Mesothelial cell of epicardium (in vitro differentiated cells): ENCODE data around the gene PWWP2A. TPM values are rescaled to one million over a fixed set of nuclear protein-coding genes. Genes with fewer than 3 reads are reported as not detected.
"Not testable (repeated sequence)": the region's sequence is repeated elsewhere in the genome, so short reads cannot be mapped to it uniquely, and the experiment has no call there.

ENCODE experiments used
- DNase-seq, 2 experiments: peaks; one replicate each; pipeline ENCODE4 v3.0.0; 2021; ENCODE audit warnings: low spot score in 2 of 2; ENCODE audit not compliant: unreplicated experiment in 2 of 2
- H3K27ac Mint-ChIP-seq: 2 replicates; pipeline ENCODE4 v1.8.0; 2021; ENCODE audit warnings: mixed read lengths
- H3K27me3 Mint-ChIP-seq: 2 replicates; pipeline ENCODE4 v1.8.0; 2021; ENCODE audit warnings: low read depth, mixed read lengths
- H3K36me3 Mint-ChIP-seq: 2 replicates; pipeline ENCODE4 v1.8.0; 2021; ENCODE audit warnings: mixed read lengths
- H3K4me1 Mint-ChIP-seq: 2 replicates; pipeline ENCODE4 v1.8.0; 2021; ENCODE audit warnings: mixed read lengths
- H3K4me3 Mint-ChIP-seq: 2 replicates; pipeline ENCODE4 v1.8.0; 2021; ENCODE audit warnings: mild to moderate bottlenecking, moderate library complexity, mixed read lengths
- H3K9me3 Mint-ChIP-seq: 2 replicates; pipeline ENCODE4 v1.8.0; 2021; ENCODE audit warnings: mixed read lengths
- total RNA-seq: library from RNA; stranded (reverse); gene quantifications from 3 replicates; pipeline ENCODE4 v1.2.1, GENCODE V29; 2021
- TF ChIP-seq, protein P1 (sequence below): fragments of 200-600 bp; sonication (generic); IDR thresholded peaks from one replicate; pipeline ENCODE4 v1.5.0; 2021; ENCODE audit warnings: antibody characterized with exemption; ENCODE audit not compliant: unreplicated experiment

Gene PWWP2A
- total RNA-seq, 1 donor from 2014 or later, result 32.5 TPM

GRCh38 chr5:160155017-160155750, 35.9 kb upstream of the PWWP2A start:
- Mint-ChIP-seq H3K4me3 (no peak overlapping the region), H3K27me3 (no peaks in the 10 kb centered on the region), H3K27ac (no peak overlapping the region)

GRCh38 chr5:160152901-160153300, 33.7 kb upstream of the PWWP2A start:
- H3K4me1 Mint-ChIP-seq, result no peaks in the 10 kb centered on the region
- no peaks in the 10 kb centered on the region for H3K36me3 Mint-ChIP-seq
- no peak for DNase-seq

More at GRCh38 chr5:160155017-160155750, 35.9 kb upstream of the PWWP2A start:
- Mint-ChIP-seq H3K4me1 (peaks cover 3% of the 10 kb centered on the region), H3K9me3 (no peaks in the 10 kb centered on the region), H3K36me3 (no peaks in the 10 kb centered on the region)
- DNase-seq, result no peak
- TF ChIP-seq, protein P1, sequence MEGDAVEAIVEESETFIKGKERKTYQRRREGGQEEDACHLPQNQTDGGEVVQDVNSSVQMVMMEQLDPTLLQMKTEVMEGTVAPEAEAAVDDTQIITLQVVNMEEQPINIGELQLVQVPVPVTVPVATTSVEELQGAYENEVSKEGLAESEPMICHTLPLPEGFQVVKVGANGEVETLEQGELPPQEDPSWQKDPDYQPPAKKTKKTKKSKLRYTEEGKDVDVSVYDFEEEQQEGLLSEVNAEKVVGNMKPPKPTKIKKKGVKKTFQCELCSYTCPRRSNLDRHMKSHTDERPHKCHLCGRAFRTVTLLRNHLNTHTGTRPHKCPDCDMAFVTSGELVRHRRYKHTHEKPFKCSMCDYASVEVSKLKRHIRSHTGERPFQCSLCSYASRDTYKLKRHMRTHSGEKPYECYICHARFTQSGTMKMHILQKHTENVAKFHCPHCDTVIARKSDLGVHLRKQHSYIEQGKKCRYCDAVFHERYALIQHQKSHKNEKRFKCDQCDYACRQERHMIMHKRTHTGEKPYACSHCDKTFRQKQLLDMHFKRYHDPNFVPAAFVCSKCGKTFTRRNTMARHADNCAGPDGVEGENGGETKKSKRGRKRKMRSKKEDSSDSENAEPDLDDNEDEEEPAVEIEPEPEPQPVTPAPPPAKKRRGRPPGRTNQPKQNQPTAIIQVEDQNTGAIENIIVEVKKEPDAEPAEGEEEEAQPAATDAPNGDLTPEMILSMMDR, result no peak

DNA sequence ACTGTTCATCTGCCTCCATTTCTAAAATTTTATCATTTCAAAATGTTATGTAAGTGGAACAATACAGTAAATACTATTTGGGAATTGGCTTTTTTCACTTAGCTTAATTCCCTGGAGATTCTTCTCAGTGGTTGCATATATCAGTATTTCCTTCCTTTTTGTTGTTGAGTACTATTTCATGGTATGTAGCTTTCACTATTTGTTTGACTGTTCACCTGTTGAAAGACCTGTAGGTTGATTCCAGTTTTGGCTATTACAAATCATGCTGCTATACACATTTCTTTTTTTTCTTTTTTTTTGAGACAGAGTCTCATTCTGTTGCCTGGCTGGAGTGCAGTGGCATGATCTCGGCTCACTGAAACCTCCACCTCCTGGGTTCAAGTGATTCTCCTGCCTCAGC, 33.0 kb upstream of the PWWP2A start:
- no peaks in the 10 kb centered on the region for H3K27me3 Mint-ChIP-seq
- no peak for DNase-seq
- no peaks in the 10 kb centered on the region for H3K9me3 Mint-ChIP-seq
- TF ChIP-seq, protein P1, result no peak
- H3K4me1 Mint-ChIP-seq, result no peaks in the 10 kb centered on the region
- no peaks in the 10 kb centered on the region for H3K36me3 Mint-ChIP-seq
- H3K4me3 Mint-ChIP-seq, result no peak overlapping the region
- no peak overlapping the region for H3K27ac Mint-ChIP-seq

More at GRCh38 chr5:160152901-160153300, 33.7 kb upstream of the PWWP2A start:
- Mint-ChIP-seq H3K27ac (no peak overlapping the region), H3K9me3 (no peaks in the 10 kb centered on the region), H3K27me3 (no peaks in the 10 kb centered on the region), H3K4me3 (no peak overlapping the region)
- TF ChIP-seq, protein P1, result no peak

DNA sequence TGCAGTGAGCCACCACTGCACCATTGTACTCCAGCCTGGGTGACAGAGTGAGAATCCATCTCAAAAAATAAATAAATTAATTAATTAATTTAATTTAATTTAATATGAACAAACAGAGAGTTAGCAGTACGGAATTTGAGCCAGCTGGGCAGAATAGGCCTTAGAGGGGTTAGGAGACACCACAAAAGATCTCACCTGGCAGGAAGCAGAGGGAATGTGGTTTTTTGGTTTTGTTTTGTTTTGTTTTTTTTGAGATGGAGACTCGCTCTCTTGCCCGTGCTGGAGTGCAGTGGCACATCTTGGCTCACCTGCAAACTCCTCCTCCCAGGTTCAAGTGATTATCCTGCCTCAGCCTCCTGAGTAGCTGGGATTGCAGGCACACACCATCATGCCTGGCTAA, 31.8 kb upstream of the PWWP2A start:
- no peak overlapping the region for H3K4me3 Mint-ChIP-seq
- DNase-seq, result no peak
- H3K9me3 Mint-ChIP-seq, result no peaks in the 10 kb centered on the region
- TF ChIP-seq, protein P1, result no peak
- H3K4me1 Mint-ChIP-seq, result no peaks in the 10 kb centered on the region
- no peaks in the 10 kb centered on the region for H3K36me3 Mint-ChIP-seq
- H3K27ac Mint-ChIP-seq, result no peak overlapping the region
- no peaks in the 10 kb centered on the region for H3K27me3 Mint-ChIP-seq

- H3K9me3 Mint-ChIP-seq, result no peaks in the 10 kb centered on the region
- no peaks in the 10 kb centered on the region for H3K4me1 Mint-ChIP-seq
- TF ChIP-seq, protein P1, result no peak
- no peaks in the 10 kb centered on the region for H3K36me3 Mint-ChIP-seq
- no peak for DNase-seq
- no peak overlapping the region for H3K4me3 Mint-ChIP-seq
- no peak overlapping the region for H3K27ac Mint-ChIP-seq
- no peaks in the 10 kb centered on the region for H3K27me3 Mint-ChIP-seq
These were observed 31.1 kb upstream of the PWWP2A start for GRCh38 chr5:160150381-160150780.

- H3K27me3 Mint-ChIP-seq, H3K4me1 Mint-ChIP-seq, DNase-seq, H3K36me3 Mint-ChIP-seq, H3K9me3 Mint-ChIP-seq, H3K27ac Mint-ChIP-seq, H3K4me3 Mint-ChIP-seq: not testable (repeated sequence)
These were observed 25.2 kb upstream of the PWWP2A start for GRCh38 chr5:160144436-160144835.
